Muscle layer of colon (tissue), 2 donors: ENCODE measurements around the gene RFC4.

ENCODE experiments used
- H3K27ac ChIP-seq: one replicate; pipeline ENCODE4 v1.7.0; 2013; ENCODE audit warnings: low read depth, mild to moderate bottlenecking, low read length, moderate library complexity
- H3K27me3 ChIP-seq, 2 donors: one replicate each; pipeline ENCODE4 v1.7.0; 2013; ENCODE audit warnings: low read length in 2 of 2, mild to moderate bottlenecking in 2 of 2; ENCODE audit not compliant: insufficient read depth in 2 of 2, control insufficient read depth in 1 of 2
- H3K36me3 ChIP-seq: one replicate; pipeline ENCODE4 v1.7.0; 2013; ENCODE audit warnings: mild to moderate bottlenecking, low read length; ENCODE audit not compliant: insufficient read depth
- H3K4me1 ChIP-seq: one replicate; pipeline ENCODE4 v1.7.0; 2013; ENCODE audit warnings: mild to moderate bottlenecking, low read length; ENCODE audit not compliant: insufficient read depth
- H3K4me3 ChIP-seq, 2 donors: one replicate each; pipeline ENCODE4 v1.7.0; 2013; ENCODE audit warnings: low read length in 2 of 2, low read depth in 1 of 2, mild to moderate bottlenecking in 1 of 2, moderate library complexity in 1 of 2
- H3K9ac ChIP-seq: one replicate; pipeline ENCODE4 v1.7.0; 2013; ENCODE audit warnings: low read length
- H3K9me3 ChIP-seq: one replicate; pipeline ENCODE4 v1.7.0; 2013; ENCODE audit warnings: mild to moderate bottlenecking, low read length
- donor health status: abdominal sarcoma.
- donor health status: Adenocarcinoma of cecum.

The RFC4 gene

DNA sequence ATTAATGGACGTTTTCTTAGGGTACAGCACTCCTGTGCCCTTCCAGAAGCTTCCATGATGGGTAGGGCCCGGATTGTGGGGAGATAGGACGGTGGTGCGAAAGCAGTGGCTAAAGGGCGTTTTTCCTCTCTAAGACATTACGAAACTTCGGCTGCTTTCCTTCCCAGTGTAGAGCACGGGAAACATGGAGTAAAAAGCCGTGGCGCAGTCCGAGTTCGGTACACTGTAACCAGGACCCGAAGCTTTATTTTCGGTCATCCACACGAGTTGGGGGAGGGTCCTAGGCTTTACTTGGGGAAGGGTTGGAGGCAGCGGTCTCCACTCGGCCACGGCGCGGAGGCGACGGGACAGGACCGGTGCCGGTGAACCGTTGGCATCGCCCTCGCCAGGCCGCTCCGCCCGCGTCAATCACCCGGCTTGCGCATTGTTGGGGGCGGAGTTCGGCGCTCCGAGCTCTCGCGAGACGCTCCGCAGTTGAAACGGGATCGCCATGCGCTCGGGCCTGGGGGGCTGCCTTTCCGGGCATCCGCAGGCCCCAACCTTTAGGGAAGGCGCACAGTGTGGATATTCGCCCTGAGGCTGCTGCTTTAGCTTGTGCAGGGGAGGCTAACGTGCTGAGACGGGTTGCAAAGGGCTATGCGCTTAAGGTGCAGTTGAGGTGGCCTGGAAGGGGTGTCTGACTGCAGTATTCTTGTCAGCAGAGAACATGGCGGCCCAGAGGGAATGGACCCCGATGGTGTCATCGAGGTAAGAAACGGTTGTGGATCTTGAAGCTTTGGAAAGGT, 22.4 kb downstream of the RFC4 start:
- Histone ChIP-seq H3K9me3 (no peaks in the 10 kb centered on the region), H3K27me3 (no peaks in the 10 kb centered on the region), H3K9ac (peak overlapping the region; percentile 97), H3K4me3 (peak overlapping the region; percentile 99 to 100), H3K4me1 (peaks cover 43% of the 10 kb centered on the region), H3K36me3 (peaks cover 48% of the 10 kb centered on the region), H3K27ac (peak overlapping the region; percentile 89)

- H3K27ac ChIP-seq: peak within 1 kb of the TSS; percentile 89
- peak within 1 kb of the TSS; percentile 99 to 100 for H3K4me3 ChIP-seq
- H3K9me3 ChIP-seq: no peaks in the 10 kb centered on the region
- peaks cover 41% of the 10 kb centered on the region for H3K36me3 ChIP-seq
- peaks cover 37% of the 10 kb centered on the region for H3K4me1 ChIP-seq
- H3K27me3 ChIP-seq: no peaks in the 10 kb centered on the region
- H3K9ac ChIP-seq: peak within 1 kb of the TSS; percentile 97
Observed at GRCh38 chr3:186783058-186783730, 23.1 kb downstream of the RFC4 start, which contains the start of gene EIF4A2. Gene EIF4A2, plus strand, starts transcription at chr3:186783577. Its CDS starts 34 bp downstream, at chr3:186783611.

DNA sequence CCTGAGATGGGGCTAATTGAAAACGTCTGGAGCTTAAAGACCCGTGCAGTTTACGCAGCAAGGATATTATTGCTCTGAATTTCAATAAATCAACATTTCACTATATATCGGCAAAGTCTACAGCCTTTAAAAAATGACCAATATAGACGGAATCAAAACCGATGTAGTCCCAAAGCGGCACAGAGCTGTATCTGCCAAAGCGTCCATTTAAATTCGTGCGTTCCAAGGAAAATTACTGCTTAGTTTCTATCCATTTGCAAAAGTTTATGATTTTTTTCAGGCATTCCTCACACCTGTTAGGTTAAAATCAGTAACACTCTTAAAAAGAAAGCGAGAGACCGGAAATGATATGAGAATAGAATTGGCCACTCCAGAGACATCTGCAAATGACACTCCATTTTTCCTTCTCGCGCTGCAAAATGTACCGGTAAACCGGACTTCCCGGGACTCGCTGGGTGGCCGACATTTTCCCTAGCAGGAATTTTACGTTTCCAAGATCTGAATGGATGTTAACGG, 23.7 kb downstream of the RFC4 start:
- no peaks in the 10 kb centered on the region for H3K9me3 ChIP-seq
- H3K4me1 ChIP-seq: peaks cover 31% of the 10 kb centered on the region
- no peaks in the 10 kb centered on the region for H3K27me3 ChIP-seq
- peak overlapping the region; percentile 89 for H3K27ac ChIP-seq
- H3K9ac ChIP-seq: peak overlapping the region; percentile 97
- H3K4me3 ChIP-seq: peak overlapping the region; percentile 99 to 100
- H3K36me3 ChIP-seq: peaks cover 35% of the 10 kb centered on the region

DNA sequence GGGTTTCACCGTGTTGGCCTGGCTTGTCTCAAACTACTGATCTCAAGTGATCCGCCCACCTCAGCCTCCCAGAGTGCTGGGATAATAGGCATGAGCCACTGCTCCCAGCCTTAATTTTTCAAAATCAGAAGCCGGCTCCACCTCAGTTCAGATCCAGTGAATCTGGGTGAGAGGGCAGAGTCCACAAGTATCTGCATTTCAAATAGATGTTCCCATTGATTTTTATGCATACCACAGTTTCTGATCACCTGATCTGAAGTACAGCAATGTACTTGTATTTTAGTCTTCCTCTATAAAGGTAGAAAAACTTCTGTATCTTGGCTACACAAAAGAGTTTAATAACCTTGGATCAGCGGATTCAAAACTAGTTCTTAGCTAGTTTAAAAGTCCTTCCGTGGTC, 27.1 kb downstream of the RFC4 start:
- peaks cover under 1% of the 10 kb centered on the region for H3K36me3 ChIP-seq
- H3K27ac ChIP-seq: no peak overlapping the region
- no peak overlapping the region for H3K4me3 ChIP-seq
- H3K9ac ChIP-seq: no peak overlapping the region
- H3K4me1 ChIP-seq: peaks cover 5% of the 10 kb centered on the region
- H3K27me3 ChIP-seq: no peaks in the 10 kb centered on the region
- H3K9me3 ChIP-seq: no peaks in the 10 kb centered on the region

- peaks cover 5% of the 10 kb centered on the region for H3K4me1 ChIP-seq
- no peaks in the 10 kb centered on the region for H3K36me3 ChIP-seq
- no peak overlapping the region for H3K27ac ChIP-seq
- no peak overlapping the region for H3K9ac ChIP-seq
- no peak overlapping the region for H3K4me3 ChIP-seq
- H3K27me3 ChIP-seq: no peaks in the 10 kb centered on the region
- H3K9me3 ChIP-seq: no peaks in the 10 kb centered on the region
Observed at GRCh38 chr3:186775999-186776398, 30.3 kb downstream of the RFC4 start.

DNA sequence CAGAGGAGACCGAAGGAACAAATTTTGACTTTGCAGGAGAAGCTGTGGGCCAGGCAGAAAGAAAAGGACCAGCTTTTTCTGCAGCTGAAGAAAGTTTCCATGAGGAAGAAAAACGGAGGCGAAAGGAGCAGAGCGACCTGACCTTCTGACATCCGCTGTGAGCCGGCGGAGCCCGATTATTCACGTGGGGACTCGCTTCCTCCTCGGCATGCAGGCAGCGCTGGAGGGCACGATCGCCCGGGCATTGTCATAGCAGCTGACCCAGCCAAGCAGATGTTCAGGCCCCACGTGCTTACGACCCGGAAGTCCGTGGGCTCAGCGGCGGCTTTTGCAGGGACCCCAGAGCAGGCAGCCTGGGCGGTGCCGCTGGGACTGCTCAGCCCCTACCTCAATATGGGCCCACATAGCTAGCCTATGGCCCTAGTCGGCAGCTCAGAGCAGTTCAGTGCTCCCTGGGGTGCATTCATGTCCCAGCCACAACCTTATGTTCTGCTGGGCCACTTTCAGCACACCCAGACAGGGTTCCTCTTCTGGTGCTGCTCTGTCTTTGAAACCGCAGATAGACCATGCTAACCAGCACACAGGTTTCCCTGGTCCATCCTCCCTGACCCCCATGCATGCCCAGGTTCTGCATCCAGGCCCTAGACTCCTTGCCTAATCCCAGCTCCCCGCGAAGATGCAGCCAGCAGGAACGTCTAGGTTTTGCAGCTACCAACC, 33.4 kb downstream of the RFC4 start:
- Histone ChIP-seq H3K4me1 (peaks cover 5% of the 10 kb centered on the region), H3K4me3 (peak overlapping the region; percentile 39 to 68), H3K27me3 (no peaks in the 10 kb centered on the region), H3K27ac (no peak overlapping the region), H3K36me3 (no peaks in the 10 kb centered on the region), H3K9me3 (no peaks in the 10 kb centered on the region), H3K9ac (no peak overlapping the region)

DNA sequence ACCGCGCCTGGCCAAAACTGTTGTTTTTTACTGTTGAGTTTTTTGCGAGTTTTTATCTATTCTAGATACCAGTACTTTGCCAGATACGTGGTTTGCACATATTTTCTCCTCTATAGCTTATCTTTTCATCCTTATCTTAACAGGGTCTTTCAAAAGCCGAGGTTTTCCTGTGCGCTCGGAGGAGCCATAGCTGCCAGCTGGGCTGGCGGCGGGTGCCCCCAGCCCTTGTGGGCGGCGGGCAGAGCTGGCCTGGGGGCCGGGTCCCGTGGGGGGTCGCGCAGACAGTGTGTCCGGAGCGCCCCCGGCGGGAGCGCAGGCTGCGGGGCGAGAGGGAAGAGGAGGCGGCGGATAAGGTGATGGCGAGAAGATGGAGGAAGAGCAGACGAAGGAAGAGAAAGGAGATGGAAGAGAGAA, 34.0 kb downstream of the RFC4 start:
- Histone ChIP-seq H3K9ac (no peak overlapping the region), H3K27ac (no peak overlapping the region), H3K36me3 (no peaks in the 10 kb centered on the region), H3K9me3 (no peaks in the 10 kb centered on the region), H3K27me3 (no peaks in the 10 kb centered on the region), H3K4me1 (peaks cover 5% of the 10 kb centered on the region), H3K4me3 (peak overlapping the region; percentile 39 to 68)

DNA sequence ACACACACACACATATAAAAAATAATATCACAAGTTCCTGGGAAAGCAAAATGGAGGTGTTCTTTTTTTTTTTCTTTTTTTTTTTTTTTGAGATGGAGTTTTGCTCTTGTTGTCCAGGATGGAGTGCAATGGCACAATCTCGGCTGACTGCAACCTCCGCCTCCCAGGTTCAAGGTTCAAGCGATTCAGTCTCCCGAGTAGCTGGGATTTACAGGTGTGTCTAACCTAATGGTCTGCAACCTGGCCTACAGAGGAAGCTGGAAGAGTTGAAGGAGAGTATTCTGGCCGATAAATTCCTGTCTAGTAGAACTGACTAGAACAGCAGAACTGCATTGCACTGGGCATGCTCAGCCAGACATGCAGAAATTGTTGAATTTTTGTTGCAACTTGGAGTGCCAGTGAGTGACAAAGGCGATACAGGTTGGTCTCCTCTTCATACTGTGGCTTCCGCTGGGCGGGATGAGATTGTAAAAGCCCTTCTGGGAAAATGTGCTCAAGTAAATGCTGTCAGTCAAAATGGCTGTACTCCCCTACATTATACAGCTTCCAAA, 45.3 kb downstream of the RFC4 start:
- no peaks in the 10 kb centered on the region for H3K36me3 ChIP-seq
- H3K9me3 ChIP-seq: no peaks in the 10 kb centered on the region
- H3K4me1 ChIP-seq: no peaks in the 10 kb centered on the region
- H3K4me3 ChIP-seq: no peak overlapping the region
- no peak overlapping the region for H3K27ac ChIP-seq
- no peaks in the 10 kb centered on the region for H3K27me3 ChIP-seq
- no peak overlapping the region for H3K9ac ChIP-seq

DNA sequence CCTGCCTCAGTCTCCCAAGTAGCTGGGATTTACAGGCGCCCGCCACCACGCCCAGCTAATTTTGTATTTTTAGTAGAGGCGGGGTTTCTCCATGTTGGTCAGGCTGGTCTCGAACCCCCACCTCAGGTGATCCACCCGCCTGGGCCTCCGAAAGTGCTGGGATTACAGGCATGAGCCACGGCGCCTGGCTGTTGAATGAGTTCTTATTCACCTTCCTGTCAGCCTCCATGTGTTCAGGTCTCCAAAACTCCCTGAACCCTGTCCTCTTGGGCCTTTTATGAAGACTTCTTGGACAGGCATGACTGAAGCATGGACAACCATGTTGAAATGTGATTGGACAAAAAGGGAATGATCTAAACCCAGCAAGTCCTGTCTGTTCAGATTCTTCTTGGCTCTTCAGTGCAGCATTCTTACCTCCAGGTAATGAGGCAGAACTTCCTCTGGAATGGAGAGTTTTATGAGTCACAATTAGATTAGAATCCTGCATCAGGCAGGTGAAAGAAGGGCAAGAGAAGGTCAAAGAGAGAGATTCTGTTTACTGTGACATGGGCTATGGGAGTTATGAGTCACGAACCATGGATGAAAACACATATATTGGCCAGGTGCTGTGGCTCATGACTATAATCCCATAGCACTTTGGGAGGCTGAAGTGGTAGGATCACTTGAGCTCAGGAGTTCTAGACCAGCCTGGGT, 46.0 kb downstream of the RFC4 start:
- Histone ChIP-seq H3K4me3 (no peak overlapping the region), H3K4me1 (no peaks in the 10 kb centered on the region), H3K27me3 (no peaks in the 10 kb centered on the region), H3K9ac (no peak overlapping the region), H3K9me3 (no peaks in the 10 kb centered on the region), H3K27ac (no peak overlapping the region), H3K36me3 (no peaks in the 10 kb centered on the region)

DNA sequence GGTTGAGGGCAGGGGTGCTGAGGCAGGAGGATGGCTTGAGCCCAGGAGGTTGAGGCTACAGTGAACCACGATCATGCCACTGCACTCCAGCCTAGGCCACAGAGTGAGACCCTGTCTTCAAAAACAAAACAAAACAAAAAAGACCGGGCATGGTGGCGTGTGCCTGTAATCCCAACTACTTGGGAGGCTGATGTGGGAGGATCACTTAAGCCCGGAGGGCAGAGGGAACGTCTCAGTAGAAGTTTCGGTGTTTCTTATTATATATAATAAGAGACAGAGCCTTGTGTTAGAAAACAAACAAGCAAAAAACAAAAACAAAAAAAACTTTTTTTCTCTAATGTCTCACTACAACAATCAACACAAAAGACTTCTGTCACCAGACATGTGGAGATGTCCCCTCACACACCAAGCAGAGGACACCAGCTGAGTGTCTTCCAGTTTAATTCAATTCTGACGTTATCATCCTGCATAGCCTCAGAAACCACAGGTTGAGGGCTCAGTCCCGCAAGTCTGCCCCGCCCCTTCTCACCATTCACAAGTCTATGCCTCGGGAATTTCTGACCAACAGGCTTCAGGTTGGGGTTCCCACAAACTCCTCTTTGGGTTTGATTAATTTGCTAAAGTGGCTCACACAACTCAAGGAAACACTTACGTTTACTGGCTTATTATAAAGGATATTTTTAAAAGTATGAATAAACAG, 46.9 kb downstream of the RFC4 start:
- Histone ChIP-seq H3K9me3 (no peaks in the 10 kb centered on the region), H3K36me3 (no peaks in the 10 kb centered on the region), H3K4me3 (no peak overlapping the region), H3K27ac (no peak overlapping the region), H3K27me3 (no peaks in the 10 kb centered on the region), H3K4me1 (no peaks in the 10 kb centered on the region), H3K9ac (no peak overlapping the region)
